ENCODE measurements around the gene USH2A.
"Not testable (repeated sequence)": the region's sequence is repeated elsewhere in the genome, so short reads cannot be mapped to it uniquely, and the experiment has no call there.

USH2A gene

DNA sequence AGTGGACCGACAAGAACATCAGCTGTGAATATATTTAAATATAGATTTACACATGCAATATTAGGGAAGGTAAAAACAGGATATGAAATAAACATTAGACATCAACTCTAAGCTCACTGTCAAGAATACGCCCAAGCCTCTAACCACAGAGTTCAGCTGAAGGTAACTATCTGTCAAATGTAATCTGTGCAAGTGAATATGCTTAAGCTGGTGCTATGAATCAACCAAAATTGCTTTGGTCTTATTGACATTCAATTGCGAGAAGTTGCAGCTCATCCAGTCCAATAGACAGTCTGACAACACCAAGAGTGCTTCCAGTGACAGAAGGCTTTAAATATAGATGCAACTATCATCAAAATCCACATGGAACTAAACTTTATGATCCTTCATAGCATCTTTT lies 32.3 kb downstream of the USH2A start:
- DNase-seq: peak; percentile 18

- DNase-seq: no peak
Observed at GRCh38 chr1:216389774-216390173, 33.5 kb downstream of the USH2A start.

DNA sequence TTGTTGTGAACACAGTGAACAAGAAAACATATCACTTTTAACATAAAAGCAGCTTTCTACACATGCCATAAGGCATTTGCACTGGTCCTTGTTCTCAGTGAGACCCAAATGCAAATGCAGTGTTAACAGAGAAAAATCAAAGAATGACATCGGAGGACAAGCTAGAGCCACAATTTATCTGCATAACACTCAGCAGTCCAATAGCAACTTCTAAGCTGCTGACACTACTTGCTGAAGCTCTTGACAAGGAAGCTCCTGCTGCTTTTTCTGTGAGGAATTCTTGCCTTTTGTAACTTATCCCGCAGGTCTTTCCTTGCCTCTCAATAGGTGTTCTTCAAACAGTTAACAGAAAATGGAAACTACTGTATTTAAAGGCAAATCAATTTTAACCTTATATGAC lies 34.7 kb downstream of the USH2A start:
- DNase-seq: no peak

- DNase-seq: peak; percentile 49
Observed at GRCh38 chr1:216387782-216388181, 35.5 kb downstream of the USH2A start.

DNA sequence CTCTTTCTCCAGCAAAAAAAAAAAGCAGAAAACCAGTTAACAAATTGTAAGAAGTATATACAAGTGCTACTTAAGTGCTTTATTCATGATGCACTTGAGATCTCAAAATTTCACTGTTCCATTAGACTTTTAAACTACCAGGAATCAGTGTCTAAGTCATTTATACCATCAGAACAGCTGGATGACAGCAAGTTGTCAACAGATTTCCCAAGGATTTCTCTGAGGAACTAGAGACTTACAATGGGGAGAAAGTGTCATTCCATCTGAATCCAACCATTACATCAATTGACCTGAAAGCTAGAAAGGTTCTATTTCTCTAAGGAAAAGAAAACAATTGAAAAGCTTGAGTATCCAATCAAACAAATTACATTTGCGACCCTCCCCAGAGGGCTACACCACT lies 43.8 kb downstream of the USH2A start:
- DNase-seq: peak; percentile 36

GRCh38 chr1:216368249-216368648 lies 55.0 kb downstream of the USH2A start:
- no peak for DNase-seq

DNA sequence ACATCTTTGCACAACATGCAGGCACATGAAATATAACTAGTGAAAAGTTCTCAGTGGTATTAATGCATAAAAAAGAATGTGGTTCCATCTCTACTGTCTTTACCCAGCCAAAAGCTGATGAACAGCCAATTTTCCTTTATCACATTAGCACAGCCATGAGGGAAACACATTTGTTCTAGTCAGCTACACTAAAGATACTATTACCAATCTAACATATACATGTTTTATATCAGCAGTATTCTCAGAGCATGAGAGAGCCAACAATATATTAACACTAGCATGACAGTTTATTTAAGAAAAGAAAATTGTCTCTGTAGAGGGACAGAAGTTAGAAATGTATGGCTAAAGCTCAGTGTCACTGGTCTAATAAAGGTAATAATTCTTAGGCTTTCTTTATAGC lies 56.3 kb downstream of the USH2A start:
- no peak for DNase-seq

DNA sequence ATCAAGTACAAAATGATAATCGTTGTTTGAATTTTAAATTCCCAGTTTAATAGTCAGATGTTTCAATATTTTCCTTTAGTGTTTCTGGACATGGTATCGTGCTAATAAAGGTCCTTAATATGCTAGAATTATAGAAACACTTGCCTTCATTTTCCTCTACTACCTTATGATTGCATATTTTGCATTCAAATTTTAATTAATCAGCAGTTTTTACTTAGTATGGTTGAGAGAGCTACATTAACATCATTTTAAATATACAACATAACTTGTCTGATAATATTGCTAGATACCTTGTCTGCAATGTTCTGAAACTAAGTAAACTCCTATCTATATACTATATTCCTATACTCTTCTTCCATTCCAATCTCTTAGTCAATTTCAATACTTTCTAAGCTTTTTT lies 66.3 kb downstream of the USH2A start:
- DNase-seq: no peak

GRCh38 chr1:216350186-216350585 lies 73.1 kb downstream of the USH2A start:
- no peak for DNase-seq

DNA sequence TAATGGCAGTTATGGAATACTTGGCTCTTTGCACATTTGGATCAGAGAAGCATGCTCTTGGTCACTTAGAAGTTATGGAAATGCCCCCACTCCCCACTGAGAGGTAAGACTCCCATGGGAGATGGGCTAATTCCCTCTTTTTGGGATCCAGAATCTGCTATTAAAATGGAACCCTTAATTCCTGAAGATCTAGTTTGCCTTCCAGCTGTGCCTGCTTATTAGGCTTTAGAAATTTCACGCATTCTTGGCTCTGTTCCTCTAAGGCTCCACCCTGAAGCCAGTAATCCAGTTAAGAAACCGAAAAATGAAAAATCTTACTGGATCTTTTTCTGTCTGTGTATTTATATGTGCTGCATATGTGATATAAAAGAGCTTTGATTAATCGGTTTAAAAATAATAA lies 76.7 kb downstream of the USH2A start:
- peak; percentile 35 for DNase-seq

GRCh38 chr1:216340542-216340941 lies 82.7 kb downstream of the USH2A start:
- DNase-seq: not testable (repeated sequence)

DNA sequence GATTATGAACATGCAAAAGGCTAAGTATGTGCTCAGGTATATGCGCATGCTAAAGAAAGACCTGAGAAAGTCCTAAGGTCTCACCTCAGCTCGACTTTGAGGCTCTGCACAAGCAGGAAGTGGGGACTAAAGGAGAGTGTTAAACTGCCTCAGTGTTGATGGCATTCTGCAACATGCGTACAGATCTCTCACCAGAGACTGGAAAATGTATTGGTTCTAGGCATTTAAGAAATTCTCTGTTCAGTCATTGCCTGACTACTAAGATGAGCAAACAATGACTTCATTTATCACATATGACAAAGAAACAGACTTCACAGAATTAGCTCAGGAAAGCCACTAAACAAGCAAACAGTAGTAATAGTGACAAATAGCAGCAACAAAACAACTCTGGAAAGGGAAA lies 90.8 kb downstream of the USH2A start:
- DNase-seq: no peak

GRCh38 chr1:216332003-216332402 lies 91.2 kb downstream of the USH2A start:
- DNase-seq: no peak

DNA sequence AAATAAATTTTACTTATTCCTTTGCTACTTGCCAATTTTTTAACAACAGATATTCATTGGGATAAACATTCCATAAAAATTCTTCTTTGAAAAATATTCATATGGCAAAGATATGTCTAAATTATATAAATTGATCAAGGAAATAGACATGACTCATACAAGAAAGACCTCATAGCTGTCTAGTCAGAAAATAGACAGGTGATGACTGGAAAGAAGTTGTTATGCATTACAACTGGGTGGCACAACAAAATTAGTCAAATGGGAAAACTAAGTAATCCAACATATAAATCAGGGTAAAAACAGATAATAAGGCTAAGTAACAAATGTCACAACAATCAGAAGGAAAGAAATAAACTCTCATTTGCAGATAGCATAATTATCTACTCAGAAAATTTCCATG lies 92.0 kb downstream of the USH2A start:
- DNase-seq: no peak

DNA sequence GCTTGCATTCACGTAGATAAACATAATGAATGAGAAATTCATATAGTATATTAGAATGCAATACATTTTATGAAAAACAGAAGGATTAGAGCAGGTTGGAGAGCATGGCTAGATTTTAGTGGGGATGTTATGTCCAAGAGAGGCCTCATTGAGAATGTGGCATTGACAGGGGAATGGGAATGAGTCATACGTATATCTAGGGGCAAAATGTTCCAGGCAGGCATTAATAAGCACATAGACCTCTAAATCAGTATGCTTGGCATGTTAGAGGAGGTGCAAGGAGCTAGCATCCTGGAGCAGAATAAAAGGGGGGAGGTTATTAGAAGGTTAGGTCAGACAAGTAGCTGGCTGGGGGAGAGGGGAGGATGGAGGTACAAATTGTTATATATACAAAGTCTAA lies 93.0 kb downstream of the USH2A start:
- no peak for DNase-seq

- DNase-seq: no peak
Observed at GRCh38 chr1:216325946-216326345, 97.3 kb downstream of the USH2A start.

DNA sequence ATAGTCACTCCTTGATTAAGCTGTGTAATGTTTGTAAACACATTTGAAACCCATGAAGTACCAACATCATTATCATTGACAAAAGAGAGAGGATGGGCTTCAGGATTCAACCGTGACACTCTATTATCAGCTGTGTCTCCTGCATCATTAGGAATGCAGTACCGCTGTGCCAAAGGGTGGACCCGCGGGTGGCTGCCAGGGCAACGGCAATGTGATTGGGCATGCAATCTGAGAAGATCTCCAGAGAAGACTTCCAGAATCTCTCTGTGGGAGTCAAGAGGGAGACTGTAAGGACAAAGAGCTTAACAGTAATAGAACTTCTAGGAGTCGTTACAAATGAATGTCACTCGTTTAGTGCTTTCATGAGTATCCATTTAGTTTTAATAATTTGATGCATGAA lies 97.9 kb downstream of the USH2A start:
- no peak for DNase-seq

DNA sequence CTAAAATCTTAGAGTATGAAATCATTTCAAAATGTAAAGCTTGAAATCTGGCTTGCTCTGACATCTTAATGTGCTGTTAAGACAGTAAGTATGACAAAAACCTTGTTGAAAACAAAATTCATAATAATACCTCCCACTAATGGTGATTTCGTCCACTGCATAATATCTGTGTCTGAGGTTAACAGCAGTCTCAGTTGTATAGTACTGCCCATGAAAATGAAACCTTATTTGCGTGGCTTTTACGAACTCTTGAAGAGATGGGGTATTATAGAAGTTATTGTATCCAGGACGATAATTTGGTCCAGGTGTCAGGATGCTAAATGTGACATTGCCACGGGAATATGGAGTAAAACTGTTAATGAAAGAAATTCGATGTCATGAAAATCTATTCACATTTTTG lies 99.9 kb downstream of the USH2A start:
- DNase-seq: no peak

DNA sequence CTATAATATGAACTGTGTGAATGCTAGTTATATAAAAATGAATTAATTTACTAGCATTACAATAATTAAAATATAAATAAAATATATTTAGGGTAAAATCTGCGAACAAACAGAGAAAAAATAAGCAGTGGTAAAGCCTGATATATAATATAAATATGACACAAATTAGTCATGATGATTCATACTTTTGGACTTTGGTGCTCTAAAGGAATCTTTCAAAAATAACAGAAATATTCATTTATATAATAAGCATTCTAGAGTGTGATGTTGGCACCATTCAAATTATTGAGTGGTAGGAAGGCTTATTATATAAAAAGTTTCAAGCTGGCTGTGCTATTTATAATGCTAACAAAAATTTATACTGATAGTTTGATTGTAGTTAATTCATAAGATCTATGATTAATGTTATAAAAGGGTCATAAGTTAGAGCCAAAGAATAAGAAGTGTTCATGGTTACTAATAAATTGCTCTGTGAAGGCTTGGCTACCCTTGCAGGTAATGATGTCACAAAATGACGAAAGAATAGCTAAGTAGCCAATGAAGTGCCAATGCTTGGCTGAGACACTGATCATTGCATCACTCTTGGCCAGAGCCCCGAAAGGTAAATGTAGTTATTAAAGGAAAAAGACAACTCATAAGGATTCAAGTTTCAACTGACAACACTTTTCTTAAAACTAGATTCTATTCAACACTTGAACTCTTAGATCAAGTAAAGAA lies 108.7 kb downstream of the USH2A start:
- no peak for DNase-seq

DNA sequence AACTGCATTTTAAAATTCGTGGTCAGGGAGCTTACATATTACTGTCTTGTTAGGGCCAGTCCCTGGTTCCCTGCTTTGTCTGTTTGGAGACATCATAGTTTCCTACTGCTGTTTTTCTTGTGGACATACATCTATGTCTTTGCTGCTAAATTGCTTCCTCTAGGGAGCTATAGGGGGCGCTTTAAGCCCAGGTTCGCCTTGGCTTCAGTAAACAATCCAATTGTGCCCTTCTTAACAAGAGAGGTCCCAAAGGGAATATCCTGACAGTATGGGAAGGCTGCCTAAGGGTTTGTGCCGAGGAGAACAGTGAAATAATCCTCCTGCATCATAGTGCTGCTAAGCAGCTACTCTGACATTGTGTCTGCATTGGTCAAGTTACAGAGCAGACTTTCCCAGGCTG lies 112.5 kb downstream of the USH2A start:
- DNase-seq: peak; percentile 40

- DNase-seq: no peak
Observed at GRCh38 chr1:216306830-216307229, 116.4 kb downstream of the USH2A start.

DNA sequence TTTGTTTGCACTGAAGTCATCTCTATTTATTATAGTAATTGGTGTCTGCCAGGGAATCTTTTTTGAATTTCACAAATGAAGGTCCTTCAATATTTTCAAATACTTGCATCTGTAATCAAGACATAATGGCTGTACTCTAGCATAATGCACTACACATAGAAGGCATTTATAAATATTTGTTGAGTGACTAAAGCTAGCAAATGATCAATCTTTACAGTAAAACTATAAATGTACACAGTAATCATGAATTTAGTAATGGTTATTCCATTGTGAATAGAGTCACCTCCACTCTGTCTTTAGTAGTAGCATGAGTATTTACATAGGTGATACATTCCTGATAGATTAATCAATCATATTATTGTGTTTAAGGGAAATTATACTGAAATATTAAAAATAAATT lies 119.6 kb downstream of the USH2A start:
- no peak for DNase-seq

- DNase-seq: no peak
Observed at GRCh38 chr1:216293683-216294082, 129.6 kb downstream of the USH2A start.

DNA sequence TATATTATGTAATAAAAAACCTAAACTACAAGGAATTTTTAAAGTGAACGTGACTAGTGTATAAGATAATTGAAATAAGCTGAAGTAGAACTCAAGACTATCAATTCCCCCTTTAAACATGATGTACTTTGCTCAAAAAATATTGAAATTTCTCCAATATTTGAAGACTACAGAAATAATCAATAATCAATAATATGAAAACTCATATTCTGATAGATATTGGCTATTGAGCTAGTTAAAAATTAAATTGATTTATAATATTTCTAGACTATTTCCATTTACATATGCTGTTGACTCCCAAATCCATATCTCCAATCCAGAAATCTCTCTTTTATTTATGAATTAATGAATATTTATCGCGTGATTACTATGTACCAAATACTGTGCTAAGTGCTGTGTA lies 133.2 kb downstream of the USH2A start:
- DNase-seq: no peak

DNA sequence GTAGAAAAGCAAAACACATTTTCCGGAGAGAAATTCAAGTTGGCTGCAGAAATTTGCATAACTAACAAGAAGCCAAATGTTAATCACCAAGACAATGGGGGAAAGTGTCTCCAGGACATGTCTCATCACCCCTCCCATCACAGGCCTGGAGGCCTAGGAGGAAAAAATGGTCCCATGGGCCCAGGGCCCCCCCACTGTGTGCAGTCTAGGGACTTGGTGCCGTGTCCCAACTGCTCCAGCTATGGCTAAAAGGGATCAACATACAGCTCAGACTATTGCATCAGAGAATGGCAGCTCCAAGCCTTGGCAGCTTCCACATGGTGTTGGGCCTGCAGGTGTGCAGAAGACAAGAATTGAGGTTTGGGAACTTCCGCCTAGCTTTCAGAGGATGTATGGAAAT lies 138.2 kb downstream of the USH2A start:
- DNase-seq: no peak

DNA sequence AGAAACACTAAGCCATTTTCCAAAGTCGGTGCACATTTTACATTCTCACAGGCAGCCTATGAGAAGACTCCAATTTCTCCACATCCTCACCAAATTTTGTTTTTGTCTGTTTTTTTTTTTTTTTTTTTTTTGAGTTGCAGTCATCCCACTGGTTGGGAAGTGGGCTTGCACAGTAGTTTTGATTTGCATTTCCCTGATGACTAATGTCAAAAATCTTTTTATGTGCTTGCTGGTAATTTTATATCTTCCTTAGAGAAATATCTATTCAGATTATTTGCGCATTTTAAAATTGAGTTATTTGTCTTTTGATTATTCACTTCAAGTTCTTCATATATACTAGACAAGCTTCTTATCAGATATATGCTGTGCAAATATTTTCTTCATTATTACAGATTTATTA lies 141.5 kb downstream of the USH2A start:
- no peak for DNase-seq

Measured in eye (tissue), 1 donor.